ENCODE data around the gene SH3BP2.

Gene SH3BP2

DNA sequence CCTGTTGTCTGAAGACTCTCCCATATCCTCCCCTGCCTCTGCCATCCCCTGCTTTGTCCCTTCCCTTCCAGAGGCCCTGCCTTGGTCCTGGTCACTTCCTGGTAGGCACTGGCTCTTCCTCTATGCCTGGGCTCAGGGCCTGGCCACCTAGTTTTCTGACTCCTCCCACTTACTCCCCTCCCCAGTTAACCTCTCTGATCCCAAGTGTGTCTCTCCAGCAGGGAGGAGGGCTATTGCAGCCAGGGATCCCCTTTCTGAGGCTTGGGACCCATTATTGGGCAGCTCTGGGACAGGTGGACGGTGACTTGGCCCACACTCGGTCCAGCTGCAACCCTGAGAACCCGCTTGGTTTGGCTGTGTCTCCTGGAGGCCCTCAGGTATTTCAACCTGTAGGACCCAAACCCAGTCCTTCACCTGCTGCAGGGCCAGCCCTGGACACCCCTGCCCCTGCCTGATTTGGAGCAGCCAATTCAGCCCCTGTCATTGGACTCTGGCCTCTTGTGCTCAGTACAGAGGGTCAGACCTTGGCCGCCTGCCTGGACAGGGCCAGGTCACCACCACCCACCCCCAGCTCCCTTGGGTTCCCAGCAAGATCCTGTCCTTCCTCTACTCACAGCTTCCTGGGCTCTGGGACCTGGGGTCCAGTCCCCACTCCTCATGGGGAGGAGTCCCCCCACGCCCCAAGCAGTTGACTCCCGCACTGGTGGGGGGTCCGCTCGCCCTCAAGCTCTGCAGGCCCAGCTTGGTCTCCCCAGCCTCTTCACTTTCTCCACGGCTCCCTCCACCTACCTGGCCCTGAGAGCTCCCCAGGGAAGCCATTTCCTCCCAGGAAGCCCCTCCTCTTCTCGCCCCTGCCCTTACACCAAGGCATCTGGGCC, 1.1 kb upstream of the SH3BP2 start:
- TF ChIP-seq ZNF274 (IDR thresholded peaks at IDR 0.05; ENCODE audit: low read depth, low read length): no peak
- H3K4me3 ChIP-seq (ENCODE audit: low read length): no peak overlapping the region

GRCh38 chr4:2792396-2792710, 532 bp upstream of the SH3BP2 start:
- H3K4me3 ChIP-seq (ENCODE audit: low read length): no peak overlapping the region

GRCh38 chr4:2793586-2794485, 951 bp downstream of the SH3BP2 start:
- no peak for TF ChIP-seq ZNF274 (IDR thresholded peaks at IDR 0.05; ENCODE audit: low read depth, low read length)
- peak overlapping the region; percentile 12; the same call in 1 of the 2 replicates for H3K4me3 ChIP-seq (ENCODE audit: low read length)

More at GRCh38 chr4:2792396-2792710, 532 bp upstream of the SH3BP2 start:
- no peak for TF ChIP-seq ZNF274 (IDR thresholded peaks at IDR 0.05; ENCODE audit: low read depth, low read length)

- H3K4me3 ChIP-seq (ENCODE audit: low read length): no peak overlapping the region
- no peak for TF ChIP-seq ZNF274 (IDR thresholded peaks at IDR 0.05; ENCODE audit: low read depth, low read length)
These were observed 1.8 kb downstream of the SH3BP2 start for GRCh38 chr4:2794486-2795299.

GRCh38 chr4:2795300-2795892, 2.5 kb downstream of the SH3BP2 start:
- TF ChIP-seq ZNF274 (IDR thresholded peaks at IDR 0.05; ENCODE audit: low read depth, low read length): no peak
- no peak overlapping the region for H3K4me3 ChIP-seq (ENCODE audit: low read length)

GRCh38 chr4:2795893-2796848, 3.3 kb downstream of the SH3BP2 start:
- H3K4me3 ChIP-seq (ENCODE audit: low read length): no peak overlapping the region
- TF ChIP-seq ZNF274 (IDR thresholded peaks at IDR 0.05; ENCODE audit: low read depth, low read length): no peak

DNA sequence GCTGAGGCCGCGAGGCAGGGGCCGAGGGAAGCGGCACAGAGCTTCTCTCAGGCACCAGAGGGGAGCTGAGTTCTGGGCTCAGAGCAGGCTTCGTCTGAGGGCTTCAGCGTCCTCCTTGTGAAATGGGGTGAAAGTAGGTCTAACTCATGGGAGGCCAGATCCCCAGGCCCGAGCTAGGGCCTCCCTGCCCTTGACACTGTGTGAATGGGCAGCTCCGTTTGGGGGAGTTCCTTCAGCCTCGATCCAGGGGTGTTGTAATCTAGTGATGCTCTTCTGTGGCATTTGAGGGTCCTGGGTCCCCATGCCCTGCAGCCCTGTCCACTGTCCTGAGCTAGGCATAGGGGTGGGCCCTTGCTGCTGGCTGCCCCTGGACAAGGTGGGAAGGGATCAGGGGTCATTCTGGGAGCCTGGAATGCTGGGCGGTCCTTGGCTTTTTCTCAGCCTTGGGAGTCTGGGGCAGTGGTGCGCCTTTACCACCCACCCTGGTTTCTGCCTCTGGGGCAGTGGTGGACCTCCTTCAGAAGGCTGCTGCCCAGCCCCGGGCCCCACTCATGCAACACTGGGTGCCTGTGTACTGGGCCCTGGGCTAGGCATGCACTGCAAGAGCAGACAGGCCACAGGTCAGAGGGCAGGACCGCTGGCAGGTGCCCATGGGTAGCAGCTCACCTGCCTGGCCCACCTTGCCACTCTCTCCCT, 4.1 kb downstream of the SH3BP2 start:
- no peak overlapping the region for H3K4me3 ChIP-seq (ENCODE audit: low read length)
- TF ChIP-seq ZNF274 (IDR thresholded peaks at IDR 0.05; ENCODE audit: low read depth, low read length): no peak

DNA sequence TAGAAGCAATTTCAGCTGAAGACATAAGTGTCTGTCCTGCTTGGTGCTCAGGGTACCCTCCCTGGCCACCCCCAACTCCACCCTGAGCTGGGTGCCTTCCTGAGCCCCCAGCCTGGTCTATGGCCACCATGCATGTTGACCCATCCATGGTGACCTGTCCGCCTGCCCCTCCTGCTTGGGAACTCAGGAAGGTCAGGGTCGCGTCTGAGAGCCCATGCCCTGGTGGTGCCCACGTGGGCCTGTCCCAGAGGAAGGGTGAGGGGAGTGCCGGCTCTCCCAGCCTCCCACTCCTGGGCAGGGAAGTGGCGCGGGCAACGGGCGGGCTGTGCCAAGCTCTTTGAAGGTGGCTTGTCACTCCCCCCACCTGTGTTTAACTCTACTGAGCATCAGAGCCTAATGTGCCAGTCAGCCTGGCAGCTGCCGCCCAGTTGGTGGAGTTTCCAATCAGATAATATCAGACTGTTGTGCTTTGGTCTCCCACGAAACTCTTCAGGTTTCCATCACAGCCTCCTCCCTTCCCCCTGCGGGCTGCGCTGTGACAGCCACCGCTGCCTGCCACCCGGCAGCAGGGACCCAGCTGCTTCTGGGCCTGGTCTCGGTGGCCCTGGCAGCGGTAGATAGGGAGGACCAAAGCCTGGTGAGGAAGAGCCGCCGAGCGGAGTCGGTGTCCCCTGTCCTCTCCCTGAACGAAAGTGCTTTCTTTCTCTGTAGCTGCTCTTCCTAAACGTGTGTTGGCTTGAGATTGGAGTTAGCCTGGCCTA, 4.8 kb downstream of the SH3BP2 start:
- TF ChIP-seq ZNF274 (IDR thresholded peaks at IDR 0.05; ENCODE audit: low read depth, low read length): no peak
- no peak overlapping the region for H3K4me3 ChIP-seq (ENCODE audit: low read length)

- no peak overlapping the region; the same call in 1 of the 2 replicates for H3K4me3 ChIP-seq (ENCODE audit: low read length)
- no peak for TF ChIP-seq ZNF274 (IDR thresholded peaks at IDR 0.05; ENCODE audit: low read depth, low read length)
These were observed 5.7 kb downstream of the SH3BP2 start for GRCh38 chr4:2798399-2799223.

GRCh38 chr4:2799224-2799911, 6.5 kb downstream of the SH3BP2 start:
- no peak overlapping the region; the same call in 1 of the 2 replicates for H3K4me3 ChIP-seq (ENCODE audit: low read length)
- TF ChIP-seq ZNF274 (IDR thresholded peaks at IDR 0.05; ENCODE audit: low read depth, low read length): no peak
